K562 (cell line): ENCODE data around the gene PIGC. TPM values are rescaled to one million over a fixed set of nuclear protein-coding genes. Genes with fewer than 3 reads are reported as not detected.

Experiments
- ATF3 ChIP-seq, 2 experiments: fragments of 450-650 bp in 1 of 2; sonication (generic) in 1 of 2; formaldehyde crosslinking in 1 of 2; IDR thresholded peaks in 1 of 2; conservative IDR thresholded peaks in 1 of 2; 2 replicates each; pipeline versions ENCODE4 v1.6.1 to v1.8.1; 2016 to 2023; ENCODE audit warnings: mild to moderate bottlenecking in 2 of 2, moderate library complexity in 2 of 2, inconsistent platforms in 1 of 2, missing genetic modification reagents in 1 of 2
- ATF6 ChIP-seq: sonication (generic); formaldehyde crosslinking; IDR thresholded peaks from 2 replicates; pipeline ENCODE4 v1.4.0; 2020; ENCODE audit warnings: mild to moderate bottlenecking, missing genetic modification reagents
- BCOR ChIP-seq: fragments of 450-650 bp; IDR thresholded peaks from 2 replicates; pipeline ENCODE4 v1.6.1; 2016
- E2F4 ChIP-seq: sonication (generic); formaldehyde crosslinking; IDR thresholded peaks from 2 replicates; pipeline ENCODE4 v1.8.0; 2022; ENCODE audit warnings: mild to moderate bottlenecking, low read depth, missing genetic modification reagents
- FOSL1 ChIP-seq: fragments of 200-800 bp; sonication (Bioruptor generic); conservative IDR thresholded peaks from 2 replicates; pipeline ENCODE4 v1.6.1; 2016; ENCODE audit warnings: missing genetic modification characterization, missing compliant biosample characterization
- HCFC1 ChIP-seq: IDR thresholded peaks from 2 replicates; pipeline ENCODE4 v1.6.1; 2012; ENCODE audit warnings: low read depth, low read length, improper control_type of control experiment
- MAFG ChIP-seq: fragments of 450-650 bp; conservative IDR thresholded peaks from 2 replicates; pipeline ENCODE4 v1.6.1; 2016; ENCODE audit warnings: missing genetic modification characterization, missing compliant biosample characterization
- NRF1 ChIP-seq, 2 experiments: fragments of 450-650 bp; IDR thresholded peaks in 1 of 2; conservative IDR thresholded peaks in 1 of 2; 2 replicates each; pipeline ENCODE4 v1.6.1; 2014; ENCODE audit warnings: mild to moderate bottlenecking in 2 of 2
- PKNOX1 ChIP-seq: fragments of 450-650 bp; IDR thresholded peaks from 2 replicates; pipeline ENCODE4 v1.6.1; 2016
- RAD21 ChIP-seq, 2 experiments: fragments of 250-450 bp in 1 of 2; fragments of 450-650 bp in 1 of 2; sonication (Bioruptor Pico) in 1 of 2; formaldehyde crosslinking in 1 of 2; IDR thresholded peaks in 1 of 2; conservative IDR thresholded peaks in 1 of 2; 2 replicates each; pipeline versions ENCODE4 v1.4.0 to v1.8.0; 2020 to 2022; ENCODE audit warnings: mild to moderate bottlenecking in 2 of 2, moderate library complexity in 1 of 2
- SMARCA4 ChIP-seq: fragments of 450-650 bp; IDR thresholded peaks from 2 replicates; pipeline ENCODE4 v1.6.1; 2016
- SOX6 ChIP-seq: fragments of 450-650 bp; IDR thresholded peaks from 2 replicates; pipeline ENCODE4 v1.6.1; 2014; ENCODE audit warnings: mild to moderate bottlenecking
- ZNF311 ChIP-seq: fragments of 250-450 bp; sonication (Bioruptor Pico); IDR thresholded peaks from 2 replicates; pipeline ENCODE4 v1.4.0; 2020; ENCODE audit warnings: mild to moderate bottlenecking, moderate library complexity
- ZNF316 ChIP-seq: fragments of 450-650 bp; IDR thresholded peaks from 2 replicates; pipeline ENCODE4 v1.6.1; 2016
- ZNF592 ChIP-seq: fragments of 450-650 bp; IDR thresholded peaks from 2 replicates; pipeline ENCODE4 v1.6.1; 2017; ENCODE audit warnings: antibody characterized with exemption, mild to moderate bottlenecking
- ZNF644 ChIP-seq: fragments of 200-800 bp; sonication (Bioruptor generic); IDR thresholded peaks from 2 replicates; pipeline ENCODE4 v1.6.1; 2016; ENCODE audit warnings: low read depth, missing genetic modification characterization, missing compliant biosample characterization
- polyA plus RNA-seq, 8 experiments: library from polyadenylated mRNA; depleted of rRNA in 4 of 8; stranded (reverse) in 5 of 8; unstranded in 3 of 8; fragments of >200 nt; fragmentation: Nextera tagmentation in 2 of 8; fragmentation: Illumina TruSeq in 1 of 8; extraction: Ambion mirVana in 2 of 8; extraction: Trizol in 1 of 8; gene quantifications; 2 replicates each; pipeline versions ENCODE4 v1.2.1 to v1.2.3, GENCODE V29; 2011 to 2014; ENCODE audit warnings: inconsistent platforms in 1 of 8, missing spikeins in 1 of 8
- total RNA-seq, 7 experiments: library from RNA; depleted of rRNA in 6 of 7; stranded (reverse); fragments of >200 nt in 6 of 7; fragmentation: Illumina TruSeq in 2 of 7; extraction: Trizol in 2 of 7; gene quantifications; 2 replicates each; pipeline versions ENCODE4 v1.2.1 to v1.2.3, GENCODE V29; 2011 to 2021; ENCODE audit warnings: low replicate concordance in 1 of 7

Gene PIGC
- total and polyA plus RNA-seq, 9 of the 15 experiments (the other 6 are each of a cell fraction or from before 2014, with no cell fraction given): 30.5 to 97.9 (median 54.7) TPM

- peak; percentile 46 for TF ChIP-seq MAFG (tag)
- peak; percentile 65; the same call in 1 of the 2 replicates for TF ChIP-seq PKNOX1
- TF ChIP-seq E2F4 (CRISPR knock-in tag): no peak
- peak; percentile 10; the same call in 1 of the 2 replicates for TF ChIP-seq HCFC1
- TF ChIP-seq NRF1 (conservative IDR thresholded peaks at IDR 0.05 in 1 of 2, IDR thresholded peaks at IDR 0.05 in 1 of 2): no peak
- TF ChIP-seq ATF6 (CRISPR knock-in tag): 0 out of 2 replicates have a peak, but pooled peaks have one; percentile 72
- no peak for TF ChIP-seq BCOR
- TF ChIP-seq ZNF311: peak; percentile 43; the same call in 1 of the 2 replicates
- TF ChIP-seq ZNF316: 0 out of 2 replicates have a peak, but pooled peaks have one; percentile 23
- 0 out of 2 replicates have a peak, but pooled peaks have one; percentile 14 for TF ChIP-seq SOX6
- no peak; the same call in 1 of the 2 replicates for TF ChIP-seq SMARCA4
- TF ChIP-seq ZNF592: peak; percentile 49; the same call in 1 of the 2 replicates
- TF ChIP-seq RAD21 (CRISPR knock-in tag; conservative IDR thresholded peaks at IDR 0.05 in 1 of 2, IDR thresholded peaks at IDR 0.05 in 1 of 2): no peak
- peak; percentile 38; the same call in 1 of the 2 replicates for TF ChIP-seq ATF3 (IDR thresholded peaks at IDR 0.05)
- no peak for TF ChIP-seq ATF3 (CRISPR knock-in tag; conservative IDR thresholded peaks at IDR 0.05)
- TF ChIP-seq FOSL1: peak; percentile 71
- TF ChIP-seq ZNF644 (tag): 0 out of 2 replicates have a peak, but pooled peaks have one; percentile 25
Observed at GRCh38 chr1:172452536-172453152, 8.8 kb upstream of the PIGC start (continued).
